Activated CD8-positive, alpha-beta T cell treated with anti-CD3 and anti-CD28 coated beads for 36 hours (primary cell): Measurements from ENCODE around the gene ZNF33B. TPM values are rescaled to one million over a fixed set of nuclear protein-coding genes. Genes with fewer than 3 reads are reported as not detected.
A peak's percentile ranks its signal among the peaks of the same experiment; 100 is the strongest.
"Not testable (repeated sequence)": the region's sequence is repeated elsewhere in the genome, so short reads cannot be mapped to it uniquely, and the experiment has no call there.

Experiments
- ATAC-seq: fragments of 200-7000 bp; cut with Tn5 transposase; one replicate; pipeline ENCODE4 v1.10.0; 2021; ENCODE audit warnings: mild to moderate bottlenecking, moderate library complexity
- CTCF ChIA-PET: fragments of 350-600 bp; sonication (Branson Sonifier 250); formaldehyde crosslinking; loops from one replicate; lab custom pipeline; 2021; ENCODE audit warnings: antibody characterized with exemption; lab: Charles Lee
- POLR2A ChIA-PET: fragments of 350-600 bp; sonication (Branson Sonifier 250); formaldehyde crosslinking; loops from one replicate; lab custom pipeline; 2021; ENCODE audit warnings: antibody characterized with exemption; lab: Charles Lee
- DNase-seq: peaks from one replicate; pipeline ENCODE4 v3.0.0-alpha.2; 2020
- H3K27ac Mint-ChIP-seq: one replicate; pipeline ENCODE4 v1.8.0; 2021; ENCODE audit warnings: mild to moderate bottlenecking, mixed read lengths
- H3K27me3 Mint-ChIP-seq: one replicate; pipeline ENCODE4 v1.8.0; 2021; ENCODE audit warnings: mixed read lengths
- H3K36me3 Mint-ChIP-seq: one replicate; pipeline ENCODE4 v1.8.0; 2021; ENCODE audit warnings: low read depth, mixed read lengths
- H3K4me1 Mint-ChIP-seq: one replicate; pipeline ENCODE4 v1.8.0; 2021; ENCODE audit warnings: low read depth, mixed read lengths
- H3K4me3 Mint-ChIP-seq: one replicate; pipeline ENCODE4 v1.8.0; 2021; ENCODE audit warnings: mild to moderate bottlenecking, moderate library complexity, mixed read lengths
- H3K9me3 Mint-ChIP-seq: one replicate; pipeline ENCODE4 v1.8.0; 2021; ENCODE audit warnings: mixed read lengths
- intact Hi-C: fragments of 100-400 bp; cut with micrococcal nuclease; formaldehyde crosslinking; loops from one replicate; pipeline ENCODE4 v1.10.0; 2022
- total RNA-seq, 2 experiments: library from RNA; stranded (reverse); gene quantifications; one replicate each; pipeline ENCODE4 v1.2.3, GENCODE V29; 2021
- TF ChIP-seq, protein P1 (sequence below): fragments of 200-600 bp; IDR thresholded peaks from one replicate; pipeline ENCODE4 v1.8.0; 2022; ENCODE audit warnings: antibody characterized with exemption, mild to moderate bottlenecking

ZNF33B gene
- 1 to 10 TPM; 5.8 to 7.9 TPM for total RNA-seq

DNA sequence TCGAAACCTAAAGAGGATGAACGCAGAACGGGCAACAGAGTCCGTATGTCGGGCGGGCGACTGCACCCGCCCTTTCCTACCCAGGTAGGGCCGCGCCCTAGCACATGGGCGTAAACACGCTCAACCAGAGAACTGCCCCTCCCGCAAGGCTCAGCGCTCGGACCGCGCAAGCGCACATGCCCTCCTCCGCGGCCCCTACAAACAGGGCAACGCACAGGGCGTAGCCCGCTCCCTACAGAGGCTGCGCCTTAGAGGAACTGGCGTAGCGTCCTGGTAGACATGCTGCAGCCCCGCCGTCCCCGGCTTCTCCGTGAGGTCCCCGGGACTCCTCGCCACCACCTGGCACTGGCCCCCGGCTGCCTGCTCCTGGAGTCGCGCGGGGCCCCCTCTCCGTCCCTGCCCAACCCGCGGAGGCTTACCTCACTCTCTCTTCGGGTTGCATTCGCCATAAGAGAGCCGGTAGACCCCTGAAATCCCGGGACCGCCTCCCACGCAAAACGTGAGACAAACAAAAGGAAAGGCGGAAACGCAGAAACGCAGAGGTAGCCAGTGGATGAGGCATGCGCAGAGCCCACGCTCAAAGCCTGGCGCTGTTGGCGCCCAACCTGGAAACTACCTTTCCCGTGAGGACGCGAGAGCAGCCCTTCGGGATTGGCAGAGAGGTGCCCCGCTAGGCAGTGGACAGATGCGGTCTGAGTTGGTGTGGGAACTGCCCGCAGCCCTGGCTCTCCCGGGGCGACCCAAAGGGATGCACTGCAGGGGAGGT is at the start of gene ZNF33B:
Gene ZNF33B, minus strand, starts transcription at position 516 of the 766 bp plus-strand sequence. CDS start 1,642 bp downstream, outside the sequence.
- Mint-ChIP-seq H3K27ac (peak within 1 kb of the TSS; percentile 98), H3K4me3 (peak within 1 kb of the TSS; percentile 95), H3K27me3 (no peaks in the 10 kb centered on the region), H3K36me3 (peaks cover 14% of the 10 kb centered on the region), H3K9me3 (no peaks in the 10 kb centered on the region), H3K4me1 (peaks cover 23% of the 10 kb centered on the region)
- ATAC-seq (peak; percentile 97), DNase-seq (peak; percentile 95)
- CTCF ChIA-PET, result no interaction called here
- intact Hi-C loops, result loop anchor here (5.0 kb wide), 1 partner anchor 86 kb away; no protein-coding TSS in a partner anchor
- POLR2A ChIA-PET, result no interaction called here
- TF ChIP-seq, protein P1, sequence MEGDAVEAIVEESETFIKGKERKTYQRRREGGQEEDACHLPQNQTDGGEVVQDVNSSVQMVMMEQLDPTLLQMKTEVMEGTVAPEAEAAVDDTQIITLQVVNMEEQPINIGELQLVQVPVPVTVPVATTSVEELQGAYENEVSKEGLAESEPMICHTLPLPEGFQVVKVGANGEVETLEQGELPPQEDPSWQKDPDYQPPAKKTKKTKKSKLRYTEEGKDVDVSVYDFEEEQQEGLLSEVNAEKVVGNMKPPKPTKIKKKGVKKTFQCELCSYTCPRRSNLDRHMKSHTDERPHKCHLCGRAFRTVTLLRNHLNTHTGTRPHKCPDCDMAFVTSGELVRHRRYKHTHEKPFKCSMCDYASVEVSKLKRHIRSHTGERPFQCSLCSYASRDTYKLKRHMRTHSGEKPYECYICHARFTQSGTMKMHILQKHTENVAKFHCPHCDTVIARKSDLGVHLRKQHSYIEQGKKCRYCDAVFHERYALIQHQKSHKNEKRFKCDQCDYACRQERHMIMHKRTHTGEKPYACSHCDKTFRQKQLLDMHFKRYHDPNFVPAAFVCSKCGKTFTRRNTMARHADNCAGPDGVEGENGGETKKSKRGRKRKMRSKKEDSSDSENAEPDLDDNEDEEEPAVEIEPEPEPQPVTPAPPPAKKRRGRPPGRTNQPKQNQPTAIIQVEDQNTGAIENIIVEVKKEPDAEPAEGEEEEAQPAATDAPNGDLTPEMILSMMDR, result no peak

DNA sequence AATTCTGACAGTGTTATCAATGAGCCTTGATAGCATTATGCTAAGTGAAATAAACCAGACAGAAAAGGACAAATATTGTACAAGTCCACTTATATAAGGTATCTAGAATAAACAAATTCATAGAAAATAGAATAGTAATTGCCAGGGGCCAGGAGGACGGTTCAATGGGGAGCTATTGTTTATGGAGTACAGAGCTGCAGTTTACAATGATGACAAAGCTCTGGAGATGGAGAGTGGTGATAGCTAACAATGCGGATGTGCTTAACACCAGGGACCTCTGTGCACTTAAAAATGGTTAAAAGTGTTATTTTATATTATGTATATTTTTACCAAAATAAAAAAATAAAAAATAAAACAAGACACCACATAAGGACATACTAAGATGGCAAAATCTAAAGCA is 46.1 kb upstream of the ZNF33B start:
- DNase-seq, result no peak
- no peak overlapping the region for H3K4me3 Mint-ChIP-seq
- peaks cover 2% of the 10 kb centered on the region for H3K4me1 Mint-ChIP-seq
- intact Hi-C loops, result no loop called here
- ChIA-PET CTCF (no interaction called here), POLR2A (no interaction called here)
- no peaks in the 10 kb centered on the region for H3K9me3 Mint-ChIP-seq
- no peak for ATAC-seq
- no peaks in the 10 kb centered on the region for H3K36me3 Mint-ChIP-seq
- no peaks in the 10 kb centered on the region for H3K27me3 Mint-ChIP-seq
- no peak overlapping the region for H3K27ac Mint-ChIP-seq
- TF ChIP-seq, protein P1, result no peak

DNA sequence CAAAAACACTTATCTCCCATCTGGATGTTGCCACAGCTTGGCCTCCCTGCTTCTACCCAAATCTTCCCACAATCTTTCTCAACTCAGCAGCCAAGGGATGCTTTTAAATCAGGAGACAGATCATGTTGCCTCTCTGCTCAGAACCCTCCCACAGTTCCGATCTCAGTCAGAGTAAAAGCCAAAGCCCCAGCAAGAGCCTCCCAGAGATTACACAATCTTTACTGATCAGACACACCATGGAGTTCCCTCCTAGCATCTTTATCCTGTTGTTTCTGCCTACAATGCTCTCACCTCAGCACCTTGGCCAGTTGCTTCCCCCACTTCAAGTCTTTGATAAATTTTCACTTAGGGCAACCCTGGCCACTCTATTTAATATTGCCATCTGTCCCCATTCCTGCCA is 41.9 kb upstream of the ZNF33B start:
- TF ChIP-seq, protein P1, result no peak
- ATAC-seq (no peak), DNase-seq (no peak)
- intact Hi-C loops, result no loop called here
- ChIA-PET POLR2A (no interaction called here), CTCF (no interaction called here)
- Mint-ChIP-seq H3K27me3 (no peaks in the 10 kb centered on the region), H3K4me1 (no peaks in the 10 kb centered on the region), H3K36me3 (no peaks in the 10 kb centered on the region), H3K9me3 (no peaks in the 10 kb centered on the region), H3K4me3 (no peak overlapping the region), H3K27ac (no peak overlapping the region)

- DNase-seq, ATAC-seq, H3K36me3 Mint-ChIP-seq, H3K9me3 Mint-ChIP-seq, H3K27me3 Mint-ChIP-seq, intact Hi-C loops, POLR2A ChIA-PET, H3K4me3 Mint-ChIP-seq, H3K4me1 Mint-ChIP-seq, H3K27ac Mint-ChIP-seq, CTCF ChIA-PET: not testable (repeated sequence)
These were observed 27.0 kb upstream of the ZNF33B start for GRCh38 chr10:42665181-42665979.

GRCh38 chr10:42654419-42654818 is 16.0 kb upstream of the ZNF33B start:
- DNase-seq (no peak), ATAC-seq (no peak)
- Mint-ChIP-seq H3K9me3 (no peaks in the 10 kb centered on the region), H3K27me3 (no peaks in the 10 kb centered on the region), H3K36me3 (no peaks in the 10 kb centered on the region), H3K27ac (no peak overlapping the region), H3K4me1 (peaks cover 2% of the 10 kb centered on the region), H3K4me3 (no peak overlapping the region)
- intact Hi-C loops, result no loop called here
- ChIA-PET CTCF (interaction anchor here (0.6 kb wide), 1 partner anchor 893 kb away, joined by 3 read pairs; no protein-coding TSS in a partner anchor), POLR2A (no interaction called here)
- TF ChIP-seq, protein P1, result no peak
